OCI-LY3 (cell line): ENCODE measurements around the gene LHCGR.

Experiments used
- H2AFZ ChIP-seq: fragments of 200-600, 300-600 bp; shearing (Covaris generic); 2 replicates; pipeline ENCODE4 v1.6.0; 2014; ENCODE audit warnings: antibody characterized with exemption, low read depth, low read length
- H3K27ac ChIP-seq: fragments of 200-600, 300-600 bp; sonication (generic); 2 replicates; pipeline ENCODE4 v1.5.1; 2014; ENCODE audit warnings: mild to moderate bottlenecking, low read length, moderate library complexity, mixed read lengths
- H3K27me3 ChIP-seq: fragments of 200-600, 300-600 bp; sonication (generic); 2 replicates; pipeline ENCODE4 v1.6.1; 2014; ENCODE audit warnings: low read depth, low read length, mixed read lengths
- H3K36me3 ChIP-seq: fragments of 200-600, 300-600 bp; sonication (generic); replicated peaks from 2 replicates; pipeline ENCODE3; 2014; ENCODE audit warnings: low read depth, low read length, mixed read lengths
- H3K4me1 ChIP-seq: fragments of 300-600, 200-600 bp; sonication (generic); 2 replicates; pipeline ENCODE4 v1.6.1; 2014; ENCODE audit warnings: low read length, mixed read lengths
- H3K4me2 ChIP-seq: fragments of 200-600, 300-600 bp; sonication (generic); 2 replicates; pipeline ENCODE4 v1.6.1; 2014; ENCODE audit warnings: low read length, mixed read lengths
- H3K4me3 ChIP-seq: fragments of 300-600, 200-600 bp; sonication (generic); 2 replicates; pipeline ENCODE4 v1.5.1; 2014; ENCODE audit warnings: antibody characterized with exemption, mild to moderate bottlenecking, low read length, moderate library complexity
- H3K79me2 ChIP-seq: fragments of 300-600, 200-600 bp; shearing (Covaris generic); 2 replicates; pipeline ENCODE4 v1.6.1; 2014; ENCODE audit warnings: mild to moderate bottlenecking, low read length, mixed read lengths
- H3K9ac ChIP-seq: fragments of 300-600, 200-600 bp; shearing (Covaris generic); 2 replicates; pipeline ENCODE4 v1.6.0; 2014; ENCODE audit warnings: mild to moderate bottlenecking, low read length, moderate library complexity
- H3K9me3 ChIP-seq: fragments of 200-600, 300-600 bp; shearing (Covaris generic); 2 replicates; pipeline ENCODE4 v1.6.1; 2014; ENCODE audit warnings: low read length, mixed read lengths; ENCODE audit not compliant: insufficient read depth
- H4K20me1 ChIP-seq: fragments of 200-600, 300-600 bp; sonication (generic); 2 replicates; pipeline ENCODE4 v1.6.1; 2016; ENCODE audit warnings: low read length, mixed read lengths; ENCODE audit not compliant: insufficient read depth
- CTCF ChIP-seq: fragments of 200-600, 300-600 bp; sonication (generic); IDR thresholded peaks from 2 replicates; pipeline ENCODE4 v1.5.1; 2014; ENCODE audit warnings: antibody characterized with exemption, low read length, low read depth
- EZH2phosphoT487 ChIP-seq: fragments of 200-600 bp; shearing (Covaris generic); IDR thresholded peaks from 2 replicates; pipeline ENCODE4 v1.6.1; 2018; ENCODE audit warnings: antibody characterized with exemption, mixed run types, low read depth

LHCGR gene

GRCh38 chr2:48736251-48736650 lies 19.3 kb downstream of the LHCGR start:
- Histone ChIP-seq H3K27me3 (peaks cover 32% of the 10 kb centered on the region), H3K79me2 (no peaks in the 10 kb centered on the region), H3K4me3 (no peak overlapping the region), H4K20me1 (no peaks in the 10 kb centered on the region), H3K9me3 (no peaks in the 10 kb centered on the region), H3K27ac (no peak overlapping the region), H3K36me3 (no peaks in the 10 kb centered on the region), H3K4me2 (no peak overlapping the region), H3K9ac (no peak overlapping the region), H2AFZ (no peak overlapping the region), H3K4me1 (no peaks in the 10 kb centered on the region)
- TF ChIP-seq CTCF (no peak), EZH2phosphoT487 (no peak)

- TF ChIP-seq CTCF (no peak), EZH2phosphoT487 (no peak)
Measured at GRCh38 chr2:48734576-48735303, 20.8 kb downstream of the LHCGR start.

GRCh38 chr2:48733067-48733503 lies 22.4 kb downstream of the LHCGR start:
- Histone ChIP-seq H3K4me2 (no peak overlapping the region), H2AFZ (no peak overlapping the region), H3K79me2 (no peaks in the 10 kb centered on the region), H3K36me3 (no peaks in the 10 kb centered on the region), H3K9ac (no peak overlapping the region), H4K20me1 (no peaks in the 10 kb centered on the region), H3K27me3 (peaks cover 32% of the 10 kb centered on the region), H3K9me3 (no peaks in the 10 kb centered on the region), H3K4me3 (no peak overlapping the region), H3K27ac (no peak overlapping the region), H3K4me1 (no peaks in the 10 kb centered on the region)
- TF ChIP-seq CTCF (no peak), EZH2phosphoT487 (no peak)

More at GRCh38 chr2:48734576-48735303, 20.8 kb downstream of the LHCGR start:
- Histone ChIP-seq H3K9me3 (no peaks in the 10 kb centered on the region), H2AFZ (no peak overlapping the region), H3K4me3 (no peak overlapping the region), H4K20me1 (no peaks in the 10 kb centered on the region), H3K4me1 (no peaks in the 10 kb centered on the region), H3K36me3 (no peaks in the 10 kb centered on the region), H3K9ac (no peak overlapping the region), H3K27ac (no peak overlapping the region), H3K4me2 (no peak overlapping the region), H3K27me3 (peaks cover 32% of the 10 kb centered on the region), H3K79me2 (no peaks in the 10 kb centered on the region)

GRCh38 chr2:48728840-48729239 lies 26.7 kb downstream of the LHCGR start:
- no peaks in the 10 kb centered on the region for H3K4me1 ChIP-seq
- no peak overlapping the region for H3K4me3 ChIP-seq
- no peaks in the 10 kb centered on the region for H3K36me3 ChIP-seq
- no peaks in the 10 kb centered on the region for H3K79me2 ChIP-seq
- H3K27me3 ChIP-seq: peaks cover 18% of the 10 kb centered on the region
- no peaks in the 10 kb centered on the region for H4K20me1 ChIP-seq
- no peak overlapping the region for H3K9ac ChIP-seq
- no peak overlapping the region for H3K4me2 ChIP-seq
- H3K27ac ChIP-seq: no peak overlapping the region
- H3K9me3 ChIP-seq: no peaks in the 10 kb centered on the region
- TF ChIP-seq EZH2phosphoT487 (no peak), CTCF (no peak)
- no peak overlapping the region for H2AFZ ChIP-seq
